SH-SY5Y (cell line): ENCODE measurements around the gene MSLN.

Source experiments
- GATA2 ChIP-seq: IDR thresholded peaks from 2 replicates; pipeline ENCODE4 v1.6.1; 2011; ENCODE audit warnings: mild to moderate bottlenecking, low read depth, low read length
- GATA3 ChIP-seq: IDR thresholded peaks from 2 replicates; pipeline ENCODE4 v1.6.1; 2011; ENCODE audit warnings: low read depth, mild to moderate bottlenecking, low read length, moderate library complexity

GRCh38 chr16:754656-755055 lies 5.9 kb upstream of the MSLN start:
- TF ChIP-seq GATA3 (no peak), GATA2 (no peak)
